ENCODE results near the gene TRMT1L.

TRMT1L gene

GRCh38 chr1:185111873-185112272, 44.9 kb downstream of the TRMT1L start:
- no peak for DNase-seq (ENCODE audit: low read depth)

- no peak for DNase-seq (ENCODE audit: low read depth)
These were observed 46.6 kb downstream of the TRMT1L start for GRCh38 chr1:185110145-185110544.

GRCh38 chr1:185108321-185108720, 48.4 kb downstream of the TRMT1L start:
- DNase-seq (ENCODE audit: low read depth): no peak

- DNase-seq (ENCODE audit: low read depth): no peak
These were observed 51.6 kb downstream of the TRMT1L start for GRCh38 chr1:185105121-185105520.

DNA sequence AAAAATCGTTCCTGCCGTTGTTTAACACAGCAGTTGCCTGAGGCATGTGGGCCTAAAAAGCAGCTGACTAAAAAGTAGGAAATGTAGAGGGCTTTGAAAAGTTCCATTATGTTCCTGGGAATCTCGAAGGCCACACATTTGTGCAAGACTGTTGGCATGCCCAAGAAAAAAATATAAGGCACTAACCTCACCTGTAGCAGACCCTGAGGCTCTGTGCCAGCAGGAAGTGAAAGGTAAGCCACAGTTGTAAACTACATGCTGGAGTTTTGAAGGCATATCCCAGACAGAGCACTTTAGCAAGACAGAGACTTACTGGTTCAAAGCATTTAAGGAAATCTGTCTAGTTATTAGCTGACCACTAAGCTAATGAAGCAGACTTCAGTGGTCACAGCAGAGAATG, 52.7 kb downstream of the TRMT1L start:
- no peak for DNase-seq (ENCODE audit: low read depth)

DNA sequence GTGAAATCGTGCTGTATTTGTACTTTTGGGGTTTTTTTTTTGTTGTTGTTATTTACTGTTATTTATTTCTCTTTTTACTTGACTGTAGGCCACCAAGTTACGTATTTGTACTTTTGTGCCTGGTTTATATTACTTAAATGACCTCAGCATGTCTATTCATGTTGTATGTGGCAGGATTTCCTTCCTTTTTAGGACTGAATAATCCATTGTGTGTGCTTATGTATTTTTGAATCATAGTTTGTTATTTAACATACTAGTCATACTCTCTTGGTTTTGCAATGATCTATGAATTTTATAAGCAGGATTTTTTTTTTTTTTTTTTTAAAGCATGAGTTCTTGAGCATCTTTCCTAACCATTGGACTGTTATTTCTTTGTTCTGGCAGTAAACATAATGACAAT, 60.2 kb downstream of the TRMT1L start:
- no peak for DNase-seq (ENCODE audit: low read depth)

DNA sequence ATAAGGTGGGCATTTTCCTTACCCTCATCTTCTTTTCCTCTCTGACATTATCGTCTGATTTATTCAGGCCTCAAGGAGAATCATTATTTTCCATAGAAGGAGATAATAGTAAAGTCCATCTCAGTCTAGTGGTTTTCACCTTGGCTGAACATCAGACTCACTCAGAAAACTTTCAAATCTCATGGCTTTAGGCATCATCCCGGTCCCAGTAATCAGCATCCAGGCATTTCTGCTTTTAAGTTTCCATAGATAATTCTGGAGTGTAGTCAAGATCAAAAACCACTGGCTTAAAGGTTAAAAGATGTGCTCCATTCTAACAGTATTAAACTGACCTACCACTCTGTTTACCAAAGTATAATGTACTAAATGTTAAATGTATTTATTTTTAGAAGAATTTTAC, 62.0 kb downstream of the TRMT1L start:
- no peak for DNase-seq (ENCODE audit: low read depth)

- no peak for DNase-seq (ENCODE audit: low read depth)
These were observed 65.3 kb downstream of the TRMT1L start for GRCh38 chr1:185091480-185091879.

DNA sequence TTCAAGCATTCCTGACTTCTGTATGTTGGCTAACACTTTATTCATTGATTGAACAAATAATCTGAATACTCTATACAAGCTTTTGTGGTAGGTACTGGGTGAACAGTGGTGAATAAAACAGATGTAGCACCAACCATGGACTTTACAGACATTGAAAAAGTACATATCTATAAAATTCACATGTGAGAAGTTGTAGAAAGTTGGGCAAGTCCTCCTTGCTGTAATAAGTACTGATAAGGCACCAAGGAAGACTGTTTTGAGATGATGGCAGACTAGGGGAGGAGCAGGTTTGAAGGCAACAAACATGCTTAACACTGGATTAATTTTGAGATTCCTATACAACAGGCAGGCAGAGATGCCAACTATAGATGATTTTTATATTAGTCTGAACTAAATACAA, 69.0 kb downstream of the TRMT1L start:
- DNase-seq (ENCODE audit: low read depth): no peak

- DNase-seq (ENCODE audit: low read depth): no peak
These were observed 69.7 kb downstream of the TRMT1L start for GRCh38 chr1:185087101-185087500.

- DNase-seq (ENCODE audit: low read depth): no peak
These were observed 72.9 kb downstream of the TRMT1L start for GRCh38 chr1:185083818-185084217.

GRCh38 chr1:185080422-185080821, 76.3 kb downstream of the TRMT1L start:
- DNase-seq (ENCODE audit: low read depth): no peak

- no peak for DNase-seq (ENCODE audit: low read depth)
These were observed 79.4 kb downstream of the TRMT1L start for GRCh38 chr1:185077374-185077773.

DNA sequence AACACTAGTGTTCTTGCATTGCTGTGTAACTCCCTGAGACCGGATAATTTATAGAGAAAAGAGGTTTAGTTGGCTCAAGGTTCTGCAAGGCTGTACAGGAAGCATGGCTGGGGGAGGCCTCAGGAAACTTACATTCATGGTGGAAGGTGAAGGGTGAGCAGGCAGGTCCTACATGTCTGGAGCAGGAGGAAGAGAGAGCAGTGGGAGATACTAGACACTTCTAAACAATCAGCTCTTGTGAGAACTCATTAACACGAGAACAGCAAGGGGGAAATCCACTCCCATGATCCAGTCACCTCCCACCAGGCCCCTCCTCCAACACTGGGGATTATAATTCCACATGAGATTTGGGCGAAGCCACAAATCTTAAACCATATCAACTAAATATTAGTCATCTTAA, 81.3 kb downstream of the TRMT1L start:
- DNase-seq (ENCODE audit: low read depth): no peak

GRCh38 chr1:185074307-185074706, 82.4 kb downstream of the TRMT1L start:
- no peak for DNase-seq (ENCODE audit: low read depth)

DNA sequence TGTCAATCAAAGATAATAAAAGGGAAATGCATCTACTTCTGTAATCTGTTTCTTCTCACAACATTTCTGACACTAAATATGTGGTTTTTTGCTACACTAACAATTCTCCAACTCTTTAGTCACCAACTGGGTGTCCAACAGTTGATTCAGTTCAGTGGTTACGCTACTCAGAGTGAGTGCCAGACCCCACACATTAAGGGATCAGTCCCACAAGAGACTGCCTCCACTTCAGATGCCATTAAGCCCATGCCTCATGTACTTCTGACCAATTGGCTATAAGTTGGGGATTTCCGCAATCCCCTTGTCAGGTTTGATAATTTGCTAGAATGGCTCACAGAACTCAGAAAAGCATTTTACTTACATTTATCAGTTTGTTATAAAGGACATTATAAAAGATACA, 83.0 kb downstream of the TRMT1L start:
- DNase-seq (ENCODE audit: low read depth): no peak

- no peak for DNase-seq (ENCODE audit: low read depth)
These were observed 86.7 kb downstream of the TRMT1L start for GRCh38 chr1:185070051-185070450.

DNA sequence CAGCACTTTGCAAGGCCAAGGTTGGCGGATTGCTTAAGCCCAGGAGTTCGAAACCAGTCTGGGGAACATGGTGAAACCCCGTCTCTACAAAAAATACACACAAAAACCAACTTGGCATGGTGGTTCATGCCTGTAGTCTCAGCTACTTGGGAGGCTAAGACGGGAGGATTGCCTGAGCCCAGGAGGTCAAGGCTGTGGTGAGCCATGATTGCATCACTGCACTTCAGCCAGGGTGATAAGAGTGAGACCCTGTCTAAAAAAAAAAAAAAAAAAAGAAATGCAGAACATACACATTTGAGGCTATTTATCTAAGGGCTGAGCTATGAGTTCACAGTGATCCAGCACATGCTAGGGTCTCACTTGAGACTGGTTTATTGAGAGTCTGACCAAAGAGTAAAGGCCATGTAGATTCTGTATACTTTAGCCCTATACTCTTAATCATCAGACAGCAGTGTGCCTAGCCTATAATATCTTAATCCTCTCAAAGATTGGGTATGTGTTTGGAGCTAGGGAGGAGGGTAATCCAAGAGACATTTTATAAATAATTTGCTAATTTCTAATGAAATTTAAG, 87.5 kb downstream of the TRMT1L start:
- DNase-seq (ENCODE audit: low read depth): no peak

GRCh38 chr1:185068341-185068740, 88.4 kb downstream of the TRMT1L start:
- no peak for DNase-seq (ENCODE audit: low read depth)
